Right lobe of liver (tissue), 6 donors: Measurements from ENCODE around the gene TMEM11. TPM values are rescaled to one million over a fixed set of nuclear protein-coding genes. Genes with fewer than 3 reads are reported as not detected.

ENCODE experiments used
- ATAC-seq, 4 donors: fragments of 200-7000 bp; cut with Tn5 transposase; one replicate each; pipeline ENCODE4 v1.9.1; 2020; ENCODE audit warnings: mild to moderate bottlenecking in 4 of 4, moderate library complexity in 4 of 4
- DNase-seq, 3 donors: peaks; one replicate each; pipeline ENCODE4 v3.0.0-alpha.2; 2020
- H3K27ac ChIP-seq, 3 donors: fragments of 200-600 bp; one replicate each; pipeline ENCODE4 v1.8.0; 2022
- H3K27me3 ChIP-seq, 2 donors: fragments of 200-600 bp; one replicate each; pipeline ENCODE4 v1.8.0; 2022
- H3K36me3 ChIP-seq, 4 donors: fragments of 200-600 bp; sonication (generic) in 1 of 4; one replicate each; pipeline versions ENCODE4 v1.5.1 to v1.8.0; 2017 to 2022; ENCODE audit warnings: control low read depth in 1 of 4
- H3K4me1 ChIP-seq, 4 donors: fragments of 200-600 bp; sonication (generic) in 1 of 4; one replicate each; pipeline versions ENCODE4 v1.5.1 to v1.8.0; 2017 to 2022; ENCODE audit warnings: control low read depth in 1 of 4
- H3K4me3 ChIP-seq, 3 donors: fragments of 200-600 bp; one replicate each; pipeline ENCODE4 v1.8.0; 2022
- H3K9me3 ChIP-seq, 4 donors: fragments of 200-600 bp; sonication (generic) in 1 of 4; one replicate each; pipeline versions ENCODE4 v1.5.1 to v1.8.0; 2017 to 2022; ENCODE audit warnings: control low read depth in 1 of 4
- CTCF ChIP-seq, 4 donors: fragments of 200-600 bp in 3 of 4; fragments of 450-650 bp in 1 of 4; IDR thresholded peaks; one replicate each; pipeline versions ENCODE4 v1.5.1 to v1.8.0; 2016 to 2022; ENCODE audit warnings: antibody characterized with exemption in 4 of 4, mild to moderate bottlenecking in 2 of 4
- POLR2A ChIP-seq: fragments of 450-650 bp; IDR thresholded peaks from one replicate; pipeline ENCODE4 v1.6.1; 2017; ENCODE audit warnings: antibody characterized with exemption, mild to moderate bottlenecking
- WGBS: methylation state at CpG from one replicate; pipeline ENCODE4 v1.1.6; 2018; ENCODE audit warnings: low coverage, low lambda C conversion rate; ENCODE audit not compliant: insufficient coverage; ENCODE audit errors: missing lambda C conversion rate; 5-methylcytosine and 5-hydroxymethylcytosine counted together
- intact Hi-C, 2 donors: fragments of 100-400 bp; cut with DNase I; formaldehyde crosslinking; loops; one replicate each; pipeline versions ENCODE4 v1.11.2 to v1.14.1; 2022
- total RNA-seq, 6 experiments: library from RNA; depleted of rRNA in 2 of 6; stranded (reverse); fragments of >200 nt in 2 of 6; fragmentation: NEBNext Ultra II Directional in 3 of 6; extraction: Animal tissue kit (Norgen Biotek cat#: 25700) in 3 of 6; gene quantifications; one replicate each; pipeline versions ENCODE4 v1.1.0 to v1.2.4, GENCODE V29; 2016 to 2023
- donor health status: DM: no; HTN: yes; CAD: no.
- donor health status: DM: no; HTN: no; CAD: no.
- donor health status: DM: no; HTN: no; CAD: no.
- donor health status: DM: no; HTN: yes; CAD: no.
- donor health status: DM: no; HTN: yes; CAD: no.

The TMEM11 gene
- total RNA-seq, 6 experiments from 2014 or later = 10.8 to 20.6 (median 11.7) TPM

- ATAC-seq = no peak
- H3K36me3 ChIP-seq = peaks cover 0 to 14% (median under 1%) of the 10 kb centered on the region in 4 donors
- peaks cover 0 to 27% (median 3%) of the 10 kb centered on the region in 4 donors for H3K4me1 ChIP-seq
- no peak for TF ChIP-seq POLR2A
- no peak overlapping the region for H3K27ac ChIP-seq
- no peaks in the 10 kb centered on the region for H3K27me3 ChIP-seq
- intact Hi-C loops = no loop called here
- no peak for DNase-seq
- H3K4me3 ChIP-seq = no peak overlapping the region
- 69% methylated on average over 4 of the region's 15 CpGs for WGBS
- H3K9me3 ChIP-seq = no peaks in the 10 kb centered on the region
These were observed 3.4 kb downstream of the TMEM11 start for GRCh38 chr17:21210411-21211076.

- H3K9me3 ChIP-seq = no peaks in the 10 kb centered on the region
- 73% methylated on average over 5 of the region's 17 CpGs for WGBS
- no peak overlapping the region for H3K4me3 ChIP-seq
- DNase-seq (peak in 1 of 3 donors; percentile 58), ATAC-seq (no peak)
- H3K4me1 ChIP-seq = peaks cover 0 to 24% (median 3%) of the 10 kb centered on the region in 4 donors
- intact Hi-C loops = no loop called here
- TF ChIP-seq POLR2A (no peak), CTCF (IDR thresholded peaks at IDR 0.05) (no peak)
- peaks cover 0 to 14% (median 1%) of the 10 kb centered on the region in 4 donors for H3K36me3 ChIP-seq
- H3K27me3 ChIP-seq = no peaks in the 10 kb centered on the region
- H3K27ac ChIP-seq = no peak overlapping the region
These were observed 4.3 kb downstream of the TMEM11 start for GRCh38 chr17:21209511-21210175.

GRCh38 chr17:21208352-21208751 lies 5.6 kb downstream of the TMEM11 start:
- Histone ChIP-seq H3K4me3 (no peak overlapping the region), H3K9me3 (no peaks in the 10 kb centered on the region), H3K4me1 (peaks cover 0 to 24% (median 2%) of the 10 kb centered on the region in 4 donors), H3K27me3 (no peaks in the 10 kb centered on the region), H3K36me3 (peaks cover 0 to 14% (median 1%) of the 10 kb centered on the region in 4 donors), H3K27ac (no peak overlapping the region)
- TF ChIP-seq CTCF (IDR thresholded peaks at IDR 0.05) (no peak), POLR2A (no peak)
- intact Hi-C loops = no loop called here
- ATAC-seq (no peak), DNase-seq (no peak)
- 79% methylated on average over 3 of the region's 7 CpGs for WGBS

- intact Hi-C loops = no loop called here
- ATAC-seq (no peak), DNase-seq (no peak)
- Histone ChIP-seq H3K4me3 (no peak overlapping the region), H3K9me3 (no peaks in the 10 kb centered on the region), H3K27ac (no peak overlapping the region), H3K27me3 (no peaks in the 10 kb centered on the region), H3K36me3 (peaks cover 0 to 6% (median 1%) of the 10 kb centered on the region in 4 donors), H3K4me1 (no peaks in the 10 kb centered on the region)
- TF ChIP-seq CTCF (IDR thresholded peaks at IDR 0.05) (no peak), POLR2A (no peak)
- WGBS = 100% methylated on average over 1 of the region's 9 CpGs
These were observed 9.0 kb downstream of the TMEM11 start for GRCh38 chr17:21204935-21205334.

- TF ChIP-seq POLR2A (no peak), CTCF (IDR thresholded peaks at IDR 0.05) (no peak)
- intact Hi-C loops = no loop called here
- H3K27me3 ChIP-seq = no peaks in the 10 kb centered on the region
These were observed 11.4 kb downstream of the TMEM11 start for GRCh38 chr17:21202512-21202911.

More at GRCh38 chr17:21202512-21202911, 11.4 kb downstream of the TMEM11 start:
- DNase-seq (no peak), ATAC-seq (peak in 1 of 4 donors; percentile 9)
- no peak overlapping the region for H3K4me3 ChIP-seq
- no peaks in the 10 kb centered on the region for H3K4me1 ChIP-seq
- H3K27ac ChIP-seq = no peak overlapping the region
- WGBS = no CpG with 5 or more reads among the region's 12 CpGs
- H3K9me3 ChIP-seq = no peaks in the 10 kb centered on the region
- H3K36me3 ChIP-seq = peaks cover 0 to 10% (median 7%) of the 10 kb centered on the region in 4 donors
